Endothelial cell of umbilical vein (primary cell): ENCODE data around the gene NTSR1. TPM values are rescaled to one million over a fixed set of nuclear protein-coding genes. Genes with fewer than 3 reads are reported as not detected.

ENCODE experiments used
- BruUV-seq: library from RNA; stranded (reverse); fragments of 400-500 nt; replicated peaks from 2 replicates; lab custom pipeline; 2021; lab: Mats Ljungman, UMichigan
- CTCF ChIA-PET: fragments of 300-600, 350-600 bp; sonication (Branson Sonifier 250); formaldehyde crosslinking; loops from one replicate; lab custom pipeline; 2021; ENCODE audit warnings: antibody characterized with exemption, inconsistent platforms; lab: Charles Lee
- POLR2A ChIA-PET: fragments of 300-600, 350-600 bp; sonication (Branson Sonifier 250); formaldehyde crosslinking; loops from one replicate; lab custom pipeline; 2021; ENCODE audit warnings: antibody characterized with exemption, inconsistent platforms; lab: Charles Lee
- DNase-seq: peaks from one replicate; pipeline ENCODE4 v3.0.0-alpha.2; 2011; ENCODE audit warnings: low read depth, low spot score
- FAIRE-seq: peaks from 2 replicates; lab custom pipeline; 2011; peaks lifted over from hg19 to GRCh38; lab: Jason Lieb, UNC
- H2AFZ ChIP-seq: 2 replicates; pipeline ENCODE4 v1.6.0; 2012; ENCODE audit warnings: low read depth, low read length, control low read depth, inconsistent platforms
- H3K27ac ChIP-seq: 2 replicates; pipeline ENCODE4 v1.5.1; 2011; ENCODE audit warnings: low read depth, mild to moderate bottlenecking, control low read depth, low read length, moderate library complexity; ENCODE audit not compliant: insufficient read depth
- H3K27me3 ChIP-seq, 2 experiments: 2 replicates each; pipeline versions ENCODE4 v1.6.0 to v1.6.1; 2011; ENCODE audit warnings: low read length in 2 of 2, mixed read lengths in 1 of 2; ENCODE audit not compliant: control insufficient read depth in 2 of 2, insufficient read depth in 2 of 2
- H3K36me3 ChIP-seq, 2 experiments: 2 replicates in 1 of 2; 3 replicates in 1 of 2; pipeline ENCODE4 v1.5.1; 2011; ENCODE audit warnings: low read length in 2 of 2, mild to moderate bottlenecking in 1 of 2, moderate library complexity in 1 of 2; ENCODE audit not compliant: control insufficient read depth in 2 of 2, insufficient read depth in 2 of 2; ENCODE audit errors: extremely low read depth in 1 of 2
- H3K4me1 ChIP-seq: 3 replicates; pipeline ENCODE4 v1.5.1; 2011; ENCODE audit warnings: mild to moderate bottlenecking, low read length; ENCODE audit not compliant: control insufficient read depth, insufficient read depth; ENCODE audit errors: extremely low read depth
- H3K4me2 ChIP-seq: 2 replicates; pipeline ENCODE4 v1.6.1; 2011; ENCODE audit warnings: low read length, control low read depth, mixed read lengths; ENCODE audit not compliant: insufficient read depth
- H3K4me3 ChIP-seq, 3 experiments: fragments of 200-600 bp in 1 of 3; sonication (generic), shearing (Covaris generic) in 1 of 3; replicated peaks in 1 of 3; 2 replicates each; pipeline ENCODE4 v1.5.1; 2011 to 2016; ENCODE audit warnings: control low read depth in 3 of 3, low read length in 3 of 3, mild to moderate bottlenecking in 2 of 3, inconsistent platforms in 1 of 3, low read depth in 1 of 3, moderate library complexity in 1 of 3; ENCODE audit not compliant: insufficient read depth in 1 of 3
- H3K79me2 ChIP-seq: 2 replicates; pipeline ENCODE4 v1.6.0; 2012; ENCODE audit warnings: low read length, inconsistent platforms; ENCODE audit not compliant: control insufficient read depth, insufficient read depth
- H3K9ac ChIP-seq: replicated peaks from 2 replicates; pipeline ENCODE3; 2011; ENCODE audit warnings: low read length, control low read depth; ENCODE audit not compliant: insufficient read depth; ENCODE audit errors: extremely low read depth
- H3K9me1 ChIP-seq: replicated peaks from 3 replicates; pipeline ENCODE4 v1.6.0; 2011; ENCODE audit warnings: mild to moderate bottlenecking, low read length; ENCODE audit not compliant: control insufficient read depth, insufficient read depth; ENCODE audit errors: extremely low read depth
- H3K9me3 ChIP-seq: replicated peaks from 2 replicates; pipeline ENCODE4 v1.5.1; 2012; ENCODE audit warnings: low read length, inconsistent platforms; ENCODE audit not compliant: control insufficient read depth, insufficient read depth
- H4K20me1 ChIP-seq: replicated peaks from 2 replicates; pipeline ENCODE3; 2011; ENCODE audit warnings: mild to moderate bottlenecking, low read length; ENCODE audit not compliant: control insufficient read depth, insufficient read depth; ENCODE audit errors: extremely low read depth
- CTCF ChIP-seq, 2 donors: IDR thresholded peaks; 1 replicate in 1 of 2; 2 replicates in 1 of 2; pipeline ENCODE4 v1.5.1; 2011; ENCODE audit warnings: low read length in 2 of 2, mild to moderate bottlenecking in 2 of 2, moderate library complexity in 2 of 2, control low read depth in 1 of 2, inconsistent platforms in 1 of 2, low read depth in 1 of 2; ENCODE audit not compliant: insufficient read depth in 1 of 2; ENCODE audit errors: extremely low read depth in 1 of 2
- EZH2 ChIP-seq: IDR thresholded peaks from 2 replicates; pipeline ENCODE4 v1.6.1; 2012; ENCODE audit warnings: borderline replicate concordance, low read depth, mild to moderate bottlenecking, moderate library complexity, low read length, inconsistent platforms; ENCODE audit not compliant: severe bottlenecking
- FOS ChIP-seq: IDR thresholded peaks from 2 replicates; pipeline ENCODE4 v1.6.1; 2011; ENCODE audit warnings: mild to moderate bottlenecking, low read length, moderate library complexity, borderline replicate concordance; ENCODE audit not compliant: insufficient read depth
- GATA2 ChIP-seq: IDR thresholded peaks from 2 replicates; pipeline ENCODE4 v1.7.0; 2011; ENCODE audit warnings: low read depth, mild to moderate bottlenecking, moderate library complexity, mixed read lengths, low read length; ENCODE audit not compliant: insufficient read length, insufficient read depth
- JUN ChIP-seq: IDR thresholded peaks from 2 replicates; pipeline ENCODE4 v1.6.1; 2011; ENCODE audit warnings: borderline replicate concordance, low read depth; ENCODE audit not compliant: insufficient read length, insufficient read depth
- MAX ChIP-seq: IDR thresholded peaks from 2 replicates; pipeline ENCODE4 v1.6.1; 2011; ENCODE audit not compliant: insufficient read depth, insufficient read length
- POLR2A ChIP-seq: IDR thresholded peaks from 2 replicates; pipeline ENCODE4 v1.6.1; 2012; ENCODE audit warnings: low read depth, mild to moderate bottlenecking, control low read depth, low read length
- POLR2AphosphoS5 ChIP-seq: IDR thresholded peaks from 2 replicates; pipeline ENCODE4 v1.6.1; 2012; ENCODE audit warnings: low read depth, mild to moderate bottlenecking, control low read depth, low read length, moderate library complexity; ENCODE audit not compliant: insufficient read depth
- dilution Hi-C: fragments of 300-500 bp; cut with MboI; formaldehyde crosslinking; loops from one replicate; pipeline ENCODE4 v1.15.0; 2019; ENCODE audit warnings: low sequenced_read_pairs; ENCODE audit not compliant: extremely low pct_ligation_motif_present
- intact Hi-C: fragments of 100-400 bp; cut with micrococcal nuclease; formaldehyde crosslinking; loops from one replicate; pipeline ENCODE4 v1.10.0; 2022
- polyA plus RNA-seq, 4 experiments: library from polyadenylated mRNA; depleted of rRNA in 3 of 4; stranded (reverse) in 3 of 4; unstranded in 1 of 4; fragments of >200 nt; gene quantifications; 2 replicates each; pipeline versions ENCODE4 v1.2.1 to v1.2.3, GENCODE V29; 2011 to 2012; ENCODE audit warnings: missing spikeins in 1 of 4
- total RNA-seq: library from RNA; stranded (reverse); gene quantifications from 2 replicates; pipeline ENCODE4 v1.2.3, GENCODE V29; 2021

The NTSR1 gene
- total and polyA plus RNA-seq, 2 donors (not counting 3 experiments of a cell fraction or from before 2014, with no cell fraction given): 0.14 to 2.1 TPM

DNA sequence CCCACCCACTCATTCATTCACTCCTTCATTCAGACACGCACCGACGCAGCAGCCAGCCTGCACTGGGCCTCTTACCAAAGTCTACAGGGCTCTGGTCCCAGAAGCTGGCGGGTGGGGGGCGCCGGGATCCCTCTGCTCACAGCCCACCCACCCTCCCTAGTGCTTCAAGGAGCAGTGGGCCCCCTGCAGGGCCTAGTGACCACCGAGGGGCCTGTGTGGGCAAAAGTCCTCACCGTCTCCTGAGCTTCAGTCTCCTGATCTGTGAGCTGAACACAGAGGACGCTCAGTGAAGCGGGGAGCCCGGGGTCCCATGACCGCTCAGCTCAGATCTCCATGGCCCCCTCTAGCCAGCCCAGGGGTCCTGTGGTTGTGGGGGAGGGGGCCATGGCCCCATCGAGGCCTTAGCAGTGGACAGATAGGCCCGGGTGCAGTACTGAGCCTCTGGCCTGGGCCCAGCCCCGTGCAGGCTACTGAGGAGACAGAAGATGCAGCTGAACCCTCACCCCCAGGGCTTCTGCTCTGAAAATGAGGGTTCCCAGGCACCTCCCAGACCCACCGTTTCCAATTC, 54.2 kb downstream of the NTSR1 start:
- no peaks in the 10 kb centered on the region for H3K9me1 ChIP-seq
- H3K9me3 ChIP-seq: no peaks in the 10 kb centered on the region
- BruUV-seq: no TSS peak
- no peaks in the 10 kb centered on the region for H3K4me1 ChIP-seq
- intact Hi-C loops (no loop called here), dilution Hi-C loops (no loop called here)
- no peak for DNase-seq
- H3K79me2 ChIP-seq: no peaks in the 10 kb centered on the region
- no peaks in the 10 kb centered on the region for H3K27me3 ChIP-seq
- CTCF ChIA-PET: interaction anchor here (0.9 to 1.3 kb wide), 2 partner anchors 9 to 10 kb away, joined by 3 to 4 read pairs; no protein-coding TSS in a partner anchor
- POLR2A ChIA-PET: no interaction called here
- TF ChIP-seq POLR2A (no peak), GATA2 (no peak), CTCF (IDR thresholded peaks at IDR 0.05; ENCODE audit: extremely low read depth in 1 of 2, insufficient read depth in 1 of 2, low read depth in 1 of 2, low read length in 2 of 2) (no peak), FOS (no peak), POLR2AphosphoS5 (no peak), MAX (no peak), EZH2 (no peak), JUN (no peak)
- no peak overlapping the region for H2AFZ ChIP-seq
- H3K27ac ChIP-seq: no peak overlapping the region
- H3K4me3 ChIP-seq: no peak overlapping the region
- H3K9ac ChIP-seq: no peak overlapping the region
- no peaks in the 10 kb centered on the region for H3K36me3 ChIP-seq
- no peaks in the 10 kb centered on the region for H4K20me1 ChIP-seq
- no peak overlapping the region for H3K4me2 ChIP-seq
- no peak for FAIRE-seq
